Superior temporal gyrus (tissue), 1 donor: ENCODE data around the gene GATA1.

ENCODE experiments used
- DNase-seq: peaks from one replicate; pipeline ENCODE4 v3.0.0-alpha.2; 2016; ENCODE audit errors: extremely low spot score

The GATA1 gene

GRCh38 chrX:48785186-48785539, 1.2 kb upstream of the GATA1 start:
- no peak for DNase-seq

- no peak for DNase-seq
Observed at GRCh38 chrX:48785540-48786214, 713 bp upstream of the GATA1 start.

- DNase-seq = no peak
Observed at GRCh38 chrX:48786825-48787504, 575 bp downstream of the GATA1 start.

- DNase-seq = no peak
Observed at GRCh38 chrX:48787505-48788443, 1.4 kb downstream of the GATA1 start.

- DNase-seq = no peak
Observed at GRCh38 chrX:48789366-48790220, 3.2 kb downstream of the GATA1 start.

GRCh38 chrX:48790477-48790876, 4.1 kb downstream of the GATA1 start:
- no peak for DNase-seq

GRCh38 chrX:48791063-48791820, 4.9 kb downstream of the GATA1 start:
- no peak for DNase-seq

- no peak for DNase-seq
Observed at GRCh38 chrX:48792219-48792618, 5.8 kb downstream of the GATA1 start.

- DNase-seq = no peak
Observed at GRCh38 chrX:48793935-48794334, 7.5 kb downstream of the GATA1 start.

GRCh38 chrX:48794340-48794910, 8.0 kb downstream of the GATA1 start:
- DNase-seq = no peak

GRCh38 chrX:48794911-48795515, 8.6 kb downstream of the GATA1 start:
- DNase-seq = no peak

GRCh38 chrX:48798318-48798717, 11.9 kb downstream of the GATA1 start:
- no peak for DNase-seq

GRCh38 chrX:48800574-48801279, 14.3 kb downstream of the GATA1 start:
- DNase-seq = no peak

- DNase-seq = peak; percentile 95
Observed at GRCh38 chrX:48801280-48802088, 15.1 kb downstream of the GATA1 start, which contains the start of gene HDAC6. Gene HDAC6 (plus strand): TSS chrX:48802067. CDS start chrX:48802693, 626 bp downstream.

GRCh38 chrX:48802089-48802904, 15.9 kb downstream of the GATA1 start:
- DNase-seq = peak; percentile 14

- DNase-seq = no peak
Observed at GRCh38 chrX:48802905-48803200, 16.5 kb downstream of the GATA1 start.

GRCh38 chrX:48806081-48806480, 19.7 kb downstream of the GATA1 start:
- no peak for DNase-seq

GRCh38 chrX:48813644-48814043, 27.3 kb downstream of the GATA1 start:
- DNase-seq = no peak
